A673 (cell line): Measurements from ENCODE around the gene CRADD. TPM values are rescaled to one million over a fixed set of nuclear protein-coding genes. Genes with fewer than 3 reads are reported as not detected.

Experiments used
- BruUV-seq: library from RNA; stranded (reverse); fragments of 400-500 nt; replicated peaks from 2 replicates; lab custom pipeline; 2021; lab: Mats Ljungman, UMichigan
- CTCF ChIA-PET: fragments of 300-600 bp; sonication (Branson Sonifier 250); formaldehyde crosslinking; loops from one replicate; lab custom pipeline; 2022; ENCODE audit warnings: antibody characterized with exemption; lab: Charles Lee
- POLR2A ChIA-PET: fragments of 300-600 bp; sonication (Branson Sonifier 250); formaldehyde crosslinking; loops from one replicate; lab custom pipeline; 2022; ENCODE audit warnings: antibody characterized with exemption; ENCODE audit not compliant: low non-redundant PET; lab: Charles Lee
- DNase-seq: peaks from one replicate; pipeline ENCODE4 v3.0.0-alpha.2; 2015; ENCODE audit warnings: low spot score
- H3K27ac ChIP-seq: fragments of 200-600 bp; sonication (generic); 2 replicates; pipeline ENCODE4 v1.5.1; 2016; ENCODE audit warnings: mixed run types, low read depth, mild to moderate bottlenecking, mixed read lengths, antibody characterized with exemption, low read length; ENCODE audit not compliant: poor library complexity, severe bottlenecking
- H3K27me3 ChIP-seq: fragments of 200-600 bp; sonication (generic); replicated peaks from 2 replicates; pipeline ENCODE4 v1.6.1; 2017; ENCODE audit warnings: mixed run types, low read depth, mild to moderate bottlenecking, mixed read lengths, antibody characterized with exemption, low read length; ENCODE audit not compliant: insufficient read depth, poor library complexity
- H3K36me3 ChIP-seq: fragments of 200-600 bp; sonication (generic); 2 replicates; pipeline ENCODE4 v1.6.1; 2016; ENCODE audit warnings: mixed run types, mild to moderate bottlenecking, mixed read lengths, antibody characterized with exemption, low read length; ENCODE audit not compliant: insufficient read depth, poor library complexity, severe bottlenecking
- H3K4me1 ChIP-seq: fragments of 200-600 bp; sonication (generic); 2 replicates; pipeline ENCODE4 v1.6.1; 2017; ENCODE audit warnings: mixed run types, mild to moderate bottlenecking, mixed read lengths, antibody characterized with exemption, low read length; ENCODE audit not compliant: insufficient read depth, poor library complexity, severe bottlenecking
- H3K4me3 ChIP-seq: fragments of 200-600 bp; sonication (generic); 2 replicates; pipeline ENCODE4 v1.5.1; 2016; ENCODE audit warnings: low read depth, mixed run types, mild to moderate bottlenecking, mixed read lengths, low read length; ENCODE audit not compliant: poor library complexity, severe bottlenecking
- H3K9me3 ChIP-seq: fragments of 200-600 bp; sonication (generic); 2 replicates; pipeline ENCODE4 v1.6.1; 2016; ENCODE audit warnings: mixed run types, low read depth, mild to moderate bottlenecking, mixed read lengths, antibody characterized with exemption, low read length; ENCODE audit not compliant: poor library complexity, severe bottlenecking
- CTCF ChIP-seq: fragments of 300-800, 200-600 bp; sonication (generic); conservative IDR thresholded peaks from 2 replicates; pipeline ENCODE4 v1.5.1; 2017; ENCODE audit warnings: low read depth, mild to moderate bottlenecking, antibody characterized with exemption, low read length, moderate library complexity, mixed read lengths
- EZH2 ChIP-seq: fragments of 200-600 bp; sonication (generic); IDR thresholded peaks from 2 replicates; pipeline ENCODE4 v1.6.1; 2017; ENCODE audit warnings: borderline replicate concordance, low read depth, mild to moderate bottlenecking, mixed read lengths, antibody characterized with exemption, low read length; ENCODE audit not compliant: poor library complexity, severe bottlenecking
- intact Hi-C: fragments of 100-400 bp; cut with micrococcal nuclease; formaldehyde crosslinking; loops from one replicate; pipeline ENCODE4 v1.10.0; 2022; ENCODE audit not compliant: unreplicated experiment
- total RNA-seq: library from RNA; stranded (reverse); gene quantifications from 2 replicates; pipeline ENCODE4 v1.2.3, GENCODE V29; 2021

Gene CRADD
- total RNA-seq, 1 experiment from 2014 or later = 9.1 TPM

GRCh38 chr12:93937812-93938211, 260.6 kb downstream of the CRADD start:
- H3K4me1 ChIP-seq = no peaks in the 10 kb centered on the region
- POLR2A ChIA-PET = no interaction called here
- peaks cover 5% of the 10 kb centered on the region for H3K9me3 ChIP-seq
- CTCF ChIA-PET = no interaction called here
- H3K27ac ChIP-seq = no peak overlapping the region
- no peak for DNase-seq
- no peaks in the 10 kb centered on the region for H3K36me3 ChIP-seq
- intact Hi-C loops = no loop called here
- no TSS peak for BruUV-seq
- TF ChIP-seq CTCF (no peak), EZH2 (no peak)
- no peak overlapping the region for H3K4me3 ChIP-seq
- no peaks in the 10 kb centered on the region for H3K27me3 ChIP-seq

- Histone ChIP-seq H3K36me3 (no peaks in the 10 kb centered on the region), H3K4me3 (no peak overlapping the region), H3K9me3 (peaks cover 5% of the 10 kb centered on the region), H3K27me3 (no peaks in the 10 kb centered on the region), H3K4me1 (no peaks in the 10 kb centered on the region), H3K27ac (no peak overlapping the region)
- no peak for DNase-seq
- TF ChIP-seq CTCF (no peak), EZH2 (no peak)
- BruUV-seq = no TSS peak
- POLR2A ChIA-PET = no interaction called here
- CTCF ChIA-PET = no interaction called here
- intact Hi-C loops = no loop called here
These were observed 261.1 kb downstream of the CRADD start for GRCh38 chr12:93938317-93938716.

- BruUV-seq = no TSS peak
- no peak for TF ChIP-seq EZH2
- TF ChIP-seq CTCF = no peak
- Histone ChIP-seq H3K27ac (no peak overlapping the region), H3K36me3 (no peaks in the 10 kb centered on the region), H3K4me1 (no peaks in the 10 kb centered on the region), H3K4me3 (no peak overlapping the region), H3K9me3 (peaks cover 5% of the 10 kb centered on the region), H3K27me3 (no peaks in the 10 kb centered on the region)
- intact Hi-C loops = no loop called here
- CTCF ChIA-PET = no interaction called here
- DNase-seq = no peak
- POLR2A ChIA-PET = no interaction called here
These were observed 261.8 kb downstream of the CRADD start for GRCh38 chr12:93938931-93939330.
